WI38 (cell line): ENCODE results near the gene PPARG.

Experiments
- H3K4me3 ChIP-seq: 2 replicates; pipeline ENCODE4 v1.5.1; 2011; ENCODE audit warnings: low read depth, mild to moderate bottlenecking, control low read depth, low read length
- TF ChIP-seq, protein P1 (sequence below): IDR thresholded peaks from 2 replicates; pipeline ENCODE4 v1.5.1; 2012; ENCODE audit warnings: low read depth, mild to moderate bottlenecking, control low read depth, low read length

PPARG gene

GRCh38 chr3:12428126-12428525 is 139.3 kb downstream of the PPARG start:
- TF ChIP-seq, protein P1, sequence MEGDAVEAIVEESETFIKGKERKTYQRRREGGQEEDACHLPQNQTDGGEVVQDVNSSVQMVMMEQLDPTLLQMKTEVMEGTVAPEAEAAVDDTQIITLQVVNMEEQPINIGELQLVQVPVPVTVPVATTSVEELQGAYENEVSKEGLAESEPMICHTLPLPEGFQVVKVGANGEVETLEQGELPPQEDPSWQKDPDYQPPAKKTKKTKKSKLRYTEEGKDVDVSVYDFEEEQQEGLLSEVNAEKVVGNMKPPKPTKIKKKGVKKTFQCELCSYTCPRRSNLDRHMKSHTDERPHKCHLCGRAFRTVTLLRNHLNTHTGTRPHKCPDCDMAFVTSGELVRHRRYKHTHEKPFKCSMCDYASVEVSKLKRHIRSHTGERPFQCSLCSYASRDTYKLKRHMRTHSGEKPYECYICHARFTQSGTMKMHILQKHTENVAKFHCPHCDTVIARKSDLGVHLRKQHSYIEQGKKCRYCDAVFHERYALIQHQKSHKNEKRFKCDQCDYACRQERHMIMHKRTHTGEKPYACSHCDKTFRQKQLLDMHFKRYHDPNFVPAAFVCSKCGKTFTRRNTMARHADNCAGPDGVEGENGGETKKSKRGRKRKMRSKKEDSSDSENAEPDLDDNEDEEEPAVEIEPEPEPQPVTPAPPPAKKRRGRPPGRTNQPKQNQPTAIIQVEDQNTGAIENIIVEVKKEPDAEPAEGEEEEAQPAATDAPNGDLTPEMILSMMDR, result no peak
- H3K4me3 ChIP-seq, result no peak overlapping the region

DNA sequence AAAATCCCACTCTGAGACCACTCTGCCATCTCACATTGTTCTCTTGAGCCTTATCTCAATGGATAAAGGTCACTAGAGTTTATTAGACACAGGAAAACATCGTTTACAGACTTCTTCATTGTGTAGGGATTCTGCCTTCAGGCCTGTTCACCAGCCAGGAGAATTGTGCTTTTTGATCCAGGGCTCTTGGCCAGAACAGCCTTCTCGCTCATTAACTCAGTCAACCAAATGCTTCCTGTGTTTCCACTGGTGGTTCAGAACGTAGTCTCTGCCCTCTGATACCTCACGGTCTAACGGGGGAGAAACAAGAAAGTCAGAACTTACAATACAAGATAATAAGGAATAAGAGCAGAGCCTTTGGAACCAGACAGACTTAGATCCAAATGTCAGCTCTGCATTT is 141.2 kb downstream of the PPARG start:
- TF ChIP-seq, protein P1, result no peak
- H3K4me3 ChIP-seq, result no peak overlapping the region

DNA sequence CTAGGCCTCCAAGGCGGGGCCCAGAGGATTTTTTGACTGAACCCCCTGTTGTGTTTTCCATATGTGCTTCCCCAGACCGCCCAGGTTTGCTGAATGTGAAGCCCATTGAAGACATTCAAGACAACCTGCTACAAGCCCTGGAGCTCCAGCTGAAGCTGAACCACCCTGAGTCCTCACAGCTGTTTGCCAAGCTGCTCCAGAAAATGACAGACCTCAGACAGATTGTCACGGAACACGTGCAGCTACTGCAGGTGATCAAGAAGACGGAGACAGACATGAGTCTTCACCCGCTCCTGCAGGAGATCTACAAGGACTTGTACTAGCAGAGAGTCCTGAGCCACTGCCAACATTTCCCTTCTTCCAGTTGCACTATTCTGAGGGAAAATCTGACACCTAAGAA is 145.0 kb downstream of the PPARG start:
- TF ChIP-seq, protein P1, result no peak
- H3K4me3 ChIP-seq, result no peak overlapping the region

GRCh38 chr3:12436514-12437220 is 147.8 kb downstream of the PPARG start:
- H3K4me3 ChIP-seq, result no peak overlapping the region
- TF ChIP-seq, protein P1, result no peak

DNA sequence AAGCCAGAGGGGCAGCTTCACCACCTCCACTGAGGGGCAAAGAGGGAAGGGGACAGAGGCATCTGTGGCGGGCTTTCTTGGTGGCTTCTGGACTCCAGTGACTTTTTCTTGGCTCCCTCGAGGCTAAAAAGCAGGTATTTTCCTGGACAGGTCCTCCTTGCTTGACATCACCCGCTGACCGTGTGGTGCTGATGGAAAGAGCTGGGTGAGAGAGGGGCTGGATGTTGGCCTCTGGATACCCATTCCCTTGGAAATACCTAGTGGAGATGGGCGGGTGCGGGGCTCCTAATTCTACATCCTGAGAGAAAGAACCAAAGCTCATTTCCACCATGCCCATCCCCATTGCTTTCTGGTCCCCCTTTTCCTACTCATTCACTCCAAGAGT is 148.3 kb downstream of the PPARG start:
- H3K4me3 ChIP-seq, result no peak overlapping the region
- TF ChIP-seq, protein P1, result no peak

- TF ChIP-seq, protein P1, result no peak
- no peak overlapping the region for H3K4me3 ChIP-seq
Observed at GRCh38 chr3:12437861-12438260, 149.0 kb downstream of the PPARG start.

DNA sequence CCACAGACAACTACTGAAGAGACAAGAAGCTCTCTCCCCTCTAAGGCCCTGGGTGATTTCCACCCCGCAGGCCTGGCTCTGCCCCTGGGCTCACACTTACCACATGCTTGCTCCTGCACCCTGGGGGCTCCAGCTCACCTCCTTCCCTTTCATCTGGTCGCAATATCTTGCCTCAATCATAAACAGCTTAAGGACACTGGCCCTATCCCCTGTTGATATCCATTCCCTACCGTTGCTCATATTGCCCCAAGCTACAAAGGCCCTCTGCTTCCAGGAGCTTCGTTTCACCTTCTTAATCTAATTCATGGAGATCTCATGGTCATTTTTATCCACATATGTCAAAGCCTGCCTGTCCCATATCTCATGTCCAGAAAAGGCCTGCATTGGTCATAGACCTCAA is 149.4 kb downstream of the PPARG start:
- TF ChIP-seq, protein P1, result no peak
- H3K4me3 ChIP-seq, result no peak overlapping the region
